DMS 273 treated with DMSO at 0.1 percent for 48 hours (cell line): Measurements from ENCODE around the gene SARM1.
"Not testable (repeated sequence)": the region's sequence is repeated elsewhere in the genome, so short reads cannot be mapped to it uniquely, and the experiment has no call there.

ENCODE experiments used
- DNase-seq: peaks from one replicate; lab custom pipeline; 2025; lab: John Stamatoyannopoulos, UW

Gene SARM1

GRCh38 chr17:28426081-28426519 lies 54.6 kb downstream of the SARM1 start:
- DNase-seq = peak; percentile 36

DNA sequence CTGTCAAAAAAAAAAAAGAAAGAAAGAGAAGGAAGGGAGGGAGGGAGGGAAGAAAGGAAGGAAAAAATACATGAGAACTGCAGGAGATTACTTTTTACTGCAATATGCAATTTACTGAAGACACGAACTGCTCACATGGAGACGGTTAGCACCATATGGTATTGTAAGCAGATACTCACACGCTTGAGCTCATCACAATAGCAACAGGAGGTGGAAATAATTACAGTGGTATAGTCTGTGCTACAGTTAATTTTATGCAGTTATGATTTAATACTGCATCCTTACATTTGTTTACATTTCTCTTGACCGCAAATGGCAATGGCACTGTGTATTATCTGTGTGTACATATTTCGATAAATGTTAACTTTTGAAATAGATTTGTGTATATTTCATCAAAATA lies 55.9 kb downstream of the SARM1 start:
- peak; percentile 93 for DNase-seq

DNA sequence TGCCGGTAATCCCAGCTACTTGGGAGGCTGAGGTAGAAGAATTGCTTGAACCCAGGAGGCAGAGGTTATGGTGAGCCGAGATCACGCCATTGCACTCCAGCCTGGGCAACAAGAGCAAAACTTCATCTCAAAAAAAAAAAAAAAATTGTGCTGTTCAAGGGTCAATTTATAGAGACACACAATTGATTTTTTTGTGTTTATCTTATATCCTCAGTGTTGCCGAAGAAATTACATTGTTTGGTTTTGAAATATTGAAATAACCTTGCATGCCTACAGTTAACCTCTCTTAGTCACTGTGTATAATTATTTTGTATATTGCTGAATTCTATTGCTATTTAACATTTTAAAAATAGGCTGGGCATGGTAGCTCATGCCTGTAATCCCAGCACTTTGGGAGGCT lies 56.5 kb downstream of the SARM1 start:
- DNase-seq = not testable (repeated sequence)

GRCh38 chr17:28433721-28434120 lies 62.2 kb downstream of the SARM1 start:
- DNase-seq = no peak

DNA sequence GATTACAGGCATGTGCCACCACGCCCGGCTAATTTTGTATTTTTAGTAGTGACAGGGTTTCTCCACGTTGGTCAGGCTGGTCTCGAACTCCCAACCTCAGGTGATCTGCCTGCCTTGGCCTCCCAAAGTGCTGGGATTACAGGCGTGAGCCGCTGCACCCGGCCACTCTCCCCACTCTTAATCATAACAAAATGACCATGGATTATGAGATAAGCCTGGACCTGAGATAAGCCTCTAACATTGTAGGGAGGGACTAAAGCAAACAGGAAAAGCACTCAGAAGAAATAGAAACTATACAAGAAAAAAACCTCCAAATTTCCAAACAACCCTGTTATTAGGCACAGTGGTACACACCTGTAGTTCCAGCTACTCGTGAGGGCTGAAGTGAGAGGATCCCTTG lies 62.8 kb downstream of the SARM1 start:
- not testable (repeated sequence) for DNase-seq

GRCh38 chr17:28443901-28444638 lies 72.6 kb downstream of the SARM1 start:
- no peak for DNase-seq

GRCh38 chr17:28446716-28447395 lies 75.4 kb downstream of the SARM1 start:
- no peak for DNase-seq

GRCh38 chr17:28447396-28447760 lies 75.9 kb downstream of the SARM1 start:
- no peak for DNase-seq

- DNase-seq = no peak
These were observed 78.4 kb downstream of the SARM1 start for GRCh38 chr17:28449859-28450258.
